Neuronal stem cell (in vitro differentiated cells): ENCODE measurements around the gene RAB5B.
"Not testable (repeated sequence)": the region's sequence is repeated elsewhere in the genome, so short reads cannot be mapped to it uniquely, and the experiment has no call there.

ENCODE experiments used
- DNase-seq: peaks from one replicate; pipeline ENCODE4 v3.0.0-alpha.2; 2013; ENCODE audit warnings: low spot score
- H2AFZ ChIP-seq: one replicate; pipeline ENCODE4 v1.6.1; 2013; ENCODE audit warnings: mild to moderate bottlenecking, low read length, inconsistent platforms
- H2AK5ac ChIP-seq: 2 replicates; pipeline ENCODE4 v1.6.1; 2013; ENCODE audit warnings: low read depth, mild to moderate bottlenecking, inconsistent platforms, low read length, moderate library complexity, mixed read lengths
- H2BK120ac ChIP-seq: 2 replicates; pipeline ENCODE4 v1.6.1; 2013; ENCODE audit warnings: low read depth, mild to moderate bottlenecking, inconsistent platforms, low read length, moderate library complexity, mixed read lengths
- H2BK12ac ChIP-seq: one replicate; pipeline ENCODE4 v1.6.1; 2013; ENCODE audit warnings: low read length, inconsistent platforms
- H2BK15ac ChIP-seq: 2 replicates; pipeline ENCODE4 v1.6.1; 2013; ENCODE audit warnings: mild to moderate bottlenecking, low read length, inconsistent platforms, mixed read lengths
- H2BK5ac ChIP-seq: one replicate; pipeline ENCODE4 v1.6.1; 2013; ENCODE audit warnings: inconsistent platforms, mild to moderate bottlenecking, low read length, moderate library complexity
- H3K14ac ChIP-seq: one replicate; pipeline ENCODE4 v1.6.1; 2013; ENCODE audit warnings: low read length, inconsistent platforms
- H3K18ac ChIP-seq: 2 replicates; pipeline ENCODE4 v1.6.1; 2013; ENCODE audit warnings: low read length, inconsistent platforms
- H3K23ac ChIP-seq: 2 replicates; pipeline ENCODE4 v1.6.1; 2013; ENCODE audit warnings: low read depth, mild to moderate bottlenecking, mixed read lengths, low read length, inconsistent platforms; ENCODE audit not compliant: poor library complexity
- H3K27ac ChIP-seq: replicated peaks from 3 replicates; pipeline ENCODE4 v1.5.1; 2013; ENCODE audit warnings: low read length, inconsistent platforms
- H3K27me3 ChIP-seq, 3 experiments: 2 replicates each; pipeline ENCODE4 v1.6.1; 2013; ENCODE audit warnings: low read length in 3 of 3, mild to moderate bottlenecking in 2 of 3, inconsistent platforms in 1 of 3, low read depth in 1 of 3, mixed read lengths in 1 of 3, moderate library complexity in 1 of 3; ENCODE audit not compliant: control insufficient read depth in 3 of 3, insufficient read depth in 3 of 3
- H3K36me3 ChIP-seq, 2 donors: replicated peaks in 1 of 2; 2 replicates each; pipeline ENCODE4 v1.6.1; 2013; ENCODE audit warnings: low read length in 2 of 2; ENCODE audit not compliant: control insufficient read depth in 2 of 2, insufficient read depth in 2 of 2
- H3K4ac ChIP-seq: 2 replicates; pipeline ENCODE4 v1.6.1; 2013; ENCODE audit warnings: inconsistent platforms, mild to moderate bottlenecking, low read length, moderate library complexity
- H3K4me1 ChIP-seq, 2 donors: 1 replicate in 1 of 2; 2 replicates in 1 of 2; pipeline ENCODE4 v1.6.1; 2013; ENCODE audit warnings: low read length in 2 of 2, low read depth in 1 of 2; ENCODE audit not compliant: control insufficient read depth in 2 of 2, insufficient read depth in 1 of 2
- H3K4me2 ChIP-seq: one replicate; pipeline ENCODE4 v1.6.1; 2013; ENCODE audit warnings: mild to moderate bottlenecking, low read length, inconsistent platforms; ENCODE audit not compliant: insufficient read depth, poor library complexity, severe bottlenecking
- H3K4me3 ChIP-seq, 2 donors: 2 replicates each; pipeline ENCODE4 v1.5.1; 2013; ENCODE audit warnings: low read length in 2 of 2, mild to moderate bottlenecking in 2 of 2, inconsistent platforms in 1 of 2, moderate library complexity in 1 of 2
- H3K79me1 ChIP-seq: one replicate; pipeline ENCODE4 v1.6.1; 2013; ENCODE audit warnings: low read depth, mild to moderate bottlenecking, inconsistent platforms, low read length, moderate library complexity
- H3K9ac ChIP-seq: one replicate; pipeline ENCODE4 v1.6.1; 2013; ENCODE audit warnings: mild to moderate bottlenecking, low read depth, low read length, inconsistent platforms; ENCODE audit not compliant: poor library complexity
- H3K9me3 ChIP-seq, 2 donors: replicated peaks in 1 of 2; 2 replicates each; pipeline versions ENCODE3 to v1.6.1; 2013; ENCODE audit warnings: low read length in 2 of 2, mild to moderate bottlenecking in 2 of 2, inconsistent platforms in 1 of 2, low read depth in 1 of 2, mixed read lengths in 1 of 2, moderate library complexity in 1 of 2; ENCODE audit not compliant: control insufficient read depth in 2 of 2, insufficient read depth in 1 of 2
- H4K8ac ChIP-seq: one replicate; pipeline ENCODE4 v1.6.1; 2013; ENCODE audit warnings: low read depth, mild to moderate bottlenecking, inconsistent platforms, low read length, moderate library complexity
- H4K91ac ChIP-seq: one replicate; pipeline ENCODE4 v1.6.1; 2013; ENCODE audit warnings: low read length, low read depth, mild to moderate bottlenecking, inconsistent platforms; ENCODE audit not compliant: poor library complexity
- WGBS, 2 donors: extraction: QIAGEN DNeasy Blood & Tissue Kit; methylation state at CpG; one replicate each; pipeline ENCODE4 v1.1.7; 2013; ENCODE audit warnings: missing lambda C conversion rate in 2 of 2, mixed read lengths in 1 of 2; ENCODE audit not compliant: insufficient read length in 2 of 2, insufficient replicate concordance in 1 of 2; ENCODE audit errors: extremely low coverage in 2 of 2; 5-methylcytosine and 5-hydroxymethylcytosine counted together

RAB5B gene

GRCh38 chr12:55997535-55997859 lies 23.6 kb downstream of the RAB5B start:
- Histone ChIP-seq H4K91ac (no peak overlapping the region), H3K27ac (peak overlapping the region; percentile 13), H3K4ac (no peak overlapping the region), H3K9ac (peak overlapping the region; percentile 94), H2BK120ac (no peak overlapping the region), H2BK15ac (no peak overlapping the region), H3K4me2 (peak overlapping the region; percentile 91), H3K4me3 (peak overlapping the region; percentile 78 to 89), H3K79me1 (no peaks in the 10 kb centered on the region), H2BK5ac (peak overlapping the region; percentile 83), H3K27me3 (no peaks in the 10 kb centered on the region), H2BK12ac (no peak overlapping the region), H3K23ac (peak overlapping the region; percentile 62), H3K4me1 (peaks cover 0 to 4% of the 10 kb centered on the region in 2 donors), H3K14ac (peak overlapping the region; percentile 91), H3K18ac (peak overlapping the region; percentile 68), H2AK5ac (peak overlapping the region; percentile 20), H2AFZ (peak overlapping the region; percentile 82), H3K9me3 (no peaks in the 10 kb centered on the region), H3K36me3 (peaks cover 21 to 42% of the 10 kb centered on the region in 2 donors), H4K8ac (no peak overlapping the region)
- no peak for DNase-seq
- WGBS, 2 donors: no CpG with 5 or more reads among the region's 5 CpGs

- not testable (repeated sequence) for H3K27me3 ChIP-seq
Observed at GRCh38 chr12:55999522-55999921, 25.6 kb downstream of the RAB5B start.

GRCh38 chr12:55999999-56000540 lies 26.2 kb downstream of the RAB5B start:
- H2BK5ac ChIP-seq, H4K8ac ChIP-seq, H3K4me1 ChIP-seq, H3K4me2 ChIP-seq, H2BK120ac ChIP-seq, H3K18ac ChIP-seq, H3K27ac ChIP-seq, H3K27me3 ChIP-seq, H2AK5ac ChIP-seq, H3K23ac ChIP-seq, H2BK15ac ChIP-seq, H3K14ac ChIP-seq, DNase-seq, H3K79me1 ChIP-seq, H3K4ac ChIP-seq, H3K9me3 ChIP-seq, H2AFZ ChIP-seq, H3K9ac ChIP-seq, H2BK12ac ChIP-seq, H4K91ac ChIP-seq, H3K4me3 ChIP-seq: not testable (repeated sequence)
- peaks cover 14 to 38% of the 10 kb centered on the region in 2 donors for H3K36me3 ChIP-seq
- WGBS, 2 donors: no CpG with 5 or more reads among the region's 33 CpGs

More at GRCh38 chr12:55999522-55999921, 25.6 kb downstream of the RAB5B start:
- not testable (repeated sequence) for H3K4me3 ChIP-seq, H2AFZ ChIP-seq, H3K9ac ChIP-seq, H2BK5ac ChIP-seq, H3K14ac ChIP-seq, H3K79me1 ChIP-seq, H2BK120ac ChIP-seq, H3K18ac ChIP-seq, H3K4me1 ChIP-seq, H3K23ac ChIP-seq, DNase-seq, H2BK15ac ChIP-seq, H2BK12ac ChIP-seq, H2AK5ac ChIP-seq, H3K4ac ChIP-seq, H3K27ac ChIP-seq, H3K9me3 ChIP-seq, H3K4me2 ChIP-seq, H4K91ac ChIP-seq, H4K8ac ChIP-seq
- H3K36me3 ChIP-seq: peaks cover 14 to 41% of the 10 kb centered on the region in 2 donors
- no CpG with 5 or more reads among the region's 6 CpGs for WGBS, 2 donors

- Histone ChIP-seq H3K4me1 (peaks cover 0 to 4% of the 10 kb centered on the region in 2 donors), H4K8ac (no peak overlapping the region), H2AFZ (no peak overlapping the region), H3K4me2 (no peak overlapping the region), H4K91ac (no peak overlapping the region), H3K27me3 (no peaks in the 10 kb centered on the region), H3K14ac (no peak overlapping the region), H2BK120ac (no peak overlapping the region), H2BK5ac (no peak overlapping the region), H2BK15ac (no peak overlapping the region), H3K27ac (no peak overlapping the region), H3K4me3 (no peak overlapping the region), H2AK5ac (no peak overlapping the region), H3K4ac (no peak overlapping the region), H3K18ac (no peak overlapping the region), H3K9ac (no peak overlapping the region), H3K23ac (no peak overlapping the region), H2BK12ac (no peak overlapping the region), H3K36me3 (peaks cover 14 to 33% of the 10 kb centered on the region in 2 donors), H3K9me3 (no peaks in the 10 kb centered on the region), H3K79me1 (no peaks in the 10 kb centered on the region)
- WGBS, 2 donors: no CpG with 5 or more reads among the region's 7 CpGs
- DNase-seq: no peak
Observed at GRCh38 chr12:56001487-56002100, 27.7 kb downstream of the RAB5B start.
